Fibroblast of gingiva (primary cell): ENCODE data around the gene HOXC9.
A peak's percentile ranks its signal among the peaks of the same experiment; 100 is the strongest.

Experiments used
- DNase-seq: peaks from one replicate; pipeline ENCODE4 v3.0.0-alpha.2; 2011; ENCODE audit warnings: low read depth

The HOXC9 gene

DNA sequence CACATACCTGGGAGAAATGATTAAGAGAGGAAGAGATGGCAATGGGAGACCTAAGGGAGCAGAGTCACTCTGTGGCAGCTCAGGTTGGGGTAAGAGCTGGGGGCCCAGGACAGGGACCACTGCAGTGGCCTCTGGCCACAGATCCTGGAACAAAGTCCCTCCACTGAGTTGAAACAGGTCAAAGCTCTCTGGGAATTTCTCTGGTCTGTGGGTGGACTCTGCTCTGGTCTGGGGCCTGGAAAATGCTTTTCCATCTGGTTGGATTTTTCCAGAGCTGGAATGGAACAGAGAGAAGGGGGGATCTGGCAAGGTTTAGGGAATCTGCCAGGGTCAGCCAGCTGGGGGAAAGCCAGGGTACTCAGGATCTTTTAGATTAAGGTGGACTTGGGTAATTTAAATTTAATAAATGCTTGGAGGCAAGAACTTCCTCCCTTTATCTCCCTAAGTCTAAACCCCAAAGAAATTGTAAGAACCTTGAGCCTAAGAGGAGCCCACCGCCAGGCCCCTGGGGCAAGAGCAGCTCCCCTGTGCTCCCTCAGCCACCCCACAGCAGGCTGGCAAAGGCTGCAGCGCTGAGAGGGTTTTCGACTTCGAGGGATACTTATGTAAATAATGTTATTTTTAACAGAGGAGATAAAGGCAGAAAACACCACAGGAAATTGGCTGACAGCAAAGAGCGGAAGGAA, 11.3 kb upstream of the HOXC9 start:
- DNase-seq: no peak

DNA sequence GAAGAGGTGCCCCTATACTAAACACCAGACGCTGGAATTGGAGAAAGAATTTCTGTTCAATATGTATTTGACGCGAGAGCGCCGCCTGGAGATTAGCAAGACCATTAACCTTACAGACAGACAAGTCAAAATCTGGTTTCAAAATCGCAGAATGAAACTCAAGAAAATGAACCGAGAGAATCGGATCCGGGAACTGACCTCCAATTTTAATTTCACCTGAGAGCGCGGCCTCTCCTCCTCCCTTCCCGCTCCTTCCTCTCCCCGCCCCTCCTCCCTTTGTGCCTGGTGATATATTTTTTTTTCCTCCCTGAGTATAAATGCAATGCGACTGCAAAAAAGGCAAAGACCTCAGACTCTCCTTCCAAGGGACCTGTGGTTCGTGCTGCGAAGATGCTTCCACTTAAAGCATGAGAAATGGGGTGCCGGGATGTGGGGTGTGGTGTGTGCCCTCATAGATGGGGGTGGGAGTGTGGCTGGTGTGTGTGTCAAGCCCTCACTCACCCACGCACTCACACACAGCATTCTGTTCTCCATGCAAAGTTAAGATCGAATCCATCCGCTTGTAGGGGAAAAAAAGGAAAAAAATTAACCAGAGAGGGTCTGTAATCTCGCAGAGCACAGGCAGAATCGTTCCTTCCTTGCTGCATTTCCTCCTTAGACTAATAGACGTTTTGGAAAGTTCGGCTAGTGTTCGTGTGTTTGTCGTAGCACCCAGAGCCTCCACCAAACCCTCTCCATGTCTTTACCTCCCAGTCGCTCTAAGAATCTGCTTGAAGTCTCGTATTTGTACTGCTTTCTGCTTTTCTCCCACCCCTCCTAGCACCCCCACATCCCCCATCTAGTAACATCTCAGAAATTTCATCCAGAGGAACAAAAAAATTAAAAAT, 10.5 kb upstream of the HOXC9 start:
- DNase-seq: peak; percentile 38

DNA sequence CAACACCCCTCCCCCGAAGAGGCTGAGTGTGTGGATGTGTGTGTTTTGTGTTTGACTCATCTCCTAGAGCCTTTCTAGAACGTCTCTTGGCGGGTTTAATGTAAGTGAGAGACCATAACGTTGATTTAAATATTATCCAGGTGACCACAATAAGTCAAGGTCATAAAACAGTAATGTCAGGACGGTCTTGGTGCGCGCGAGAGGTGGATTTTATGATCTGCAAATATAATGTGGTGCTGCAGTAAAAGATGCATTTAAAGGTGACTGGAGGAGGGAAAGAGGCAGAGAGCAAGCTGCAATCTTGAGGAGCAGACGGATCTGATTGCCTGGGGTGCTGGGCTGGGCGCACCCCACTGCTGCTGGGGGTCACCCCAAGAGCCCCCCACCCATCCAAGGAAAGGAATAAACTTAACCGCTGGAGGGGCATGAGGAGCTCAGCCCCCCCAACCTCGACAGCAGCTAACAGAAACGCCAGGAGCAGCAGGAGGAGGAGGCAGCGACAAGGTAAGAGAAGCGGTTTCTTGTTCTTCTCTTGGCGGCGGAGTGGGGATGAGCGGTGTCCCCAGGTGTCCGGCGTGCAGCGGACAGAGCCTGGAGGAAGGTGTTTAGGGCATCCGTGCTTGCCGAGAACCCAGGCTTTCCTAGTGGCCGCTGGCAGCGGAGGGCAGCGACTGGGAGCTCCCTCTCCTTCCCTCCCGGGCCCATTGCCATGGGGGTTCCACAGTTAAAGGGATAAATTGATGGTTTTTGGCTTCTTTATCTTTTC, 9.5 kb upstream of the HOXC9 start:
- no peak for DNase-seq

DNA sequence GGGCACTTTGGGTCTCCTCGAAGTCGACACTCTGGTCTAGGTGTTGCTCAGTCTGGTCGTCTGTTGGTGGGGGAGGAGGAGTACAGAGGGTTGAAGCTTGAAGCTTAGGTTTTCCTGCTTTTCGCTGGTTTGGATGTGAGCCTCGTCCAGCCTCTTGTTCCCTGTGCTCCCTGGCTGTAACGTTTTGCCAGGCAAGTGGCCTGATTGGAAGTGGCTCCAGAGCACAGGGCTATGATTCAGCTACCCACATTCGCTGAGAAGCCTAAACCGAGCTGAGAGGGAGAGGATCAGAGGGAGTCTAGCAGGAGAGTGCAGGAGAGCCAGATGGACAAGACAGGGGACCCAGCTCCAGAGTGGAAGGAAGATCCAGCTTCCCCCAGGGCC, 8.9 kb upstream of the HOXC9 start:
- no peak for DNase-seq

DNA sequence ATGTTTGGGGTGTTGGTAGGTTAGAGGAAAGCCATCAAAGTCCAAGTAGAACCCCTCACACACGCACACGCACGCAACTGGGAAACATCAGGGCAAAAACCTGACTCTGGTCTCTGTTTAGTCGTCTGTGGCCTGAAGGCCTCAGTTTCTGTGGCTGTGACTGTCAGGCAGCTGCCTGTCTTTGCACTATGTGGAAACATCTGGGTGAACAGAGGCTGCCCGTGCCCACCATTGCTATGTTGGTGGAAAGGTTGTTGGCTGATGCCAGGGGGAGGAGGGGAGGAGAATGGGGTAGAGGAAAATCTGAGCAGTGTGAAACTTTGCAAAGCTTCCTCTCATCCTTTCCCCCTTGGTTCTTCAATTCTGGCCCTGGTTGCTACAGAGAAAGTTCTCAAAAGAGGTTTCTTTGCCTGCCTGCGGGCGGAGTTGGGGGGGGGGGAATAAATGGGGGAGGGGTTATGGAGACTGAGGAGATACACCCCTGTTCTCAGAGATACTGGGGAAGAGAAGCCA, 7.5 kb upstream of the HOXC9 start:
- DNase-seq: no peak

DNA sequence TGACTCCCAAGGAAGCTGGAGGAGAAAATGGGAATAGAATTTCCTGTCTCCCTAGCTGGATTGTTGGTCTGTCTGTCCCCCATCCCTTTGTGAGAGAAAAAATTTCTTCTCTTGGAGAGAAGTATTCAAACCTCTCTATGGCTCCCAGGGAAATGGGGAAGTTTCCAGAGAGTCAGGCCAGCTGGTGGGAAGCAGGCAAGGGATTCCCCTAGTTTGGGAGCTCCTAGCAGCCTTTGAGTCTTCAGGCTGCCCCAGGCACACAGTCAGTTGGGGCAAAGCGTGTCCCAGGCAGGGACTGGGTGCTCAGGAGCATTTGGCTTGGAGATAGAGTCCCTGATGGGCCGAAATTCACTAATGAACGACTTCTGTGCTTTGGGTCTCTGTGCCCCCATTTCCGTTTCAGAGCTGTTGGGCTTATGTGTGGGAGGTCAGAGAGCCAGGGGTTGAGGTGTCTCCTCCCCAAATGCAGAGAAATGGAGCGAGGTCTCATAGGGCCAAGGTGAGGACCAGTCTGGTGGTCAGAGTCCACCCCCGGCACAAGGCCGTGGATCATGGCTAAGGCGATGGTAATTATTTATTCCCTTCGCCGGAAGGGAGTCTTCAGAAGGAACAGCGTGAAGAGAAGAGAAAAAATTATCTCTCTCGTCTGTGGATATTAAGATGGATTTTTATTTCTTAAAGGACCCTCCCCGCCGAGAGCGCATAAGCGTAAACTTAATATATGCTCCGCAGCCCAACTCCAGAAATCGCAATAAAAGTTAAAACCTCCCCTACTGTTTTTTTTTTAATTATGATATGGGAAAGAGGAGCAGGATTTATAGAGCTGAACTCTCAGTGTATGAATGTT, 6.6 kb upstream of the HOXC9 start:
- no peak for DNase-seq

DNA sequence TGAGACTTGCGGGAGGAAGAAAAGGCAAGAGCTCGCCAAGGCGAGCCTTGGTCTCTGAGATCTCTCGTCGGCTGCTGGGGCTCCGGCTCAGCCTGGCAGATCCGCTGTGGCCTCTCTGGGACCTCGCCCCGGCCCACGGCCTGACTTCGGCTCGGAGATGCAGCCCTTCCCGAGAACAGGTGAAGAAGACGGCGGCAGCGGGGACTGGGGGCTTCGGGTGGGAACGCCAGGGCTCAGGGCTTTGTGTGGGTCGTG, 6.0 kb upstream of the HOXC9 start:
- no peak for DNase-seq

DNA sequence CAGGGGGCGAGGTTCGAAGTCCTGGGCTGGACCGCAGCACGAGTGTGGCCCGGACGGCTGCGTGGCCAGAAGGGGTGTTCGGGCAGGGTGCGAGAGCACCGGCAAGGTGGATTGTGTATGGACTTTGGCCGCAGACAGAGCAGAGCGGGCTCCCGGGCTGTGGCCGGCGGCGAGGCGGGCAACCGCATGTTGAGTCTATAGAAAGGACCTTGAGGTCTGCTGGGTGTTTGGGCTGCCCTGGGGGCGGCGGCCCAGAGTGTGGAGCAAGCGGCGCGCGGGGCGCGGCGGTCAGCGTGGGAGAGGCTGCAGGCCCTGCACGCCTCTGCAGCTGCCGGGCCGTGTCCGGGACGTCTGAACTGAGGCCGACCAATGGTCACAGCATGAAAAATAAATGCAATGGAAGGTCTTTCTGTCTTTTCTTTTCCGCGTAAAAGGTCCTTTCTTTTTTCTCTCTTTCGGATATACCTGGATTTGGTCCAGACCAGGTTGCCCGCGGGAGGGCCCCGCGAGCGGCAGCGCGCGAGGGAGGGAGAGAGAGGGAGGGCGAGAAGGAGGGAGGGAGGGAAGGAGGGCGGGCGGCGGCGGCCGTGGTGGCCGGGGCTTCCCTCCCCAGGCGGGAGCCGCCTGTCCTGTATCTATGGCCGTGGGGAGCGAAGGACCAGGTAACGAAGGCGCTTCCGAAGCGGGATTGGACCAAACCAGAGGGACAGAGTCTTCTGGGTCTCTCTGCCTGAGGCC, 5.5 kb upstream of the HOXC9 start:
- no peak for DNase-seq

DNA sequence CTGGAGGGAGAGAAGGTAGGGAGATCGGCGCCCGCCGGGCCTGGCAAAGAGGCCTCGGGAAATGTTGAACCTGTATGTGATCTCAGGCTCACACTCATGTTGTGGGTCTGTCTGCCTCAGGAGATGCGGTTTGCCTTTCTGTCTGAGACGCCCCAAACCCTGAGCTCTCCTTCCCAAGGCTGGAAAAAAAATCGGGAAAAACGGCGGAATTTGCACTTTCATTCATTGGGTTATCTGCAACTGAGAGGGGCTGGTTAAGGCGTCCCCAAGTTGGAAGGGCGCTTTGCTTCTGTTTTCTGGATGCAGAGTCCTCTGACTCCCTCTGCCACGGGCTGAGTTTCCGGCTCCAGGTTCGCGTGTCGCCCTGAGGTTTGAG, 5.0 kb upstream of the HOXC9 start:
- DNase-seq: no peak

DNA sequence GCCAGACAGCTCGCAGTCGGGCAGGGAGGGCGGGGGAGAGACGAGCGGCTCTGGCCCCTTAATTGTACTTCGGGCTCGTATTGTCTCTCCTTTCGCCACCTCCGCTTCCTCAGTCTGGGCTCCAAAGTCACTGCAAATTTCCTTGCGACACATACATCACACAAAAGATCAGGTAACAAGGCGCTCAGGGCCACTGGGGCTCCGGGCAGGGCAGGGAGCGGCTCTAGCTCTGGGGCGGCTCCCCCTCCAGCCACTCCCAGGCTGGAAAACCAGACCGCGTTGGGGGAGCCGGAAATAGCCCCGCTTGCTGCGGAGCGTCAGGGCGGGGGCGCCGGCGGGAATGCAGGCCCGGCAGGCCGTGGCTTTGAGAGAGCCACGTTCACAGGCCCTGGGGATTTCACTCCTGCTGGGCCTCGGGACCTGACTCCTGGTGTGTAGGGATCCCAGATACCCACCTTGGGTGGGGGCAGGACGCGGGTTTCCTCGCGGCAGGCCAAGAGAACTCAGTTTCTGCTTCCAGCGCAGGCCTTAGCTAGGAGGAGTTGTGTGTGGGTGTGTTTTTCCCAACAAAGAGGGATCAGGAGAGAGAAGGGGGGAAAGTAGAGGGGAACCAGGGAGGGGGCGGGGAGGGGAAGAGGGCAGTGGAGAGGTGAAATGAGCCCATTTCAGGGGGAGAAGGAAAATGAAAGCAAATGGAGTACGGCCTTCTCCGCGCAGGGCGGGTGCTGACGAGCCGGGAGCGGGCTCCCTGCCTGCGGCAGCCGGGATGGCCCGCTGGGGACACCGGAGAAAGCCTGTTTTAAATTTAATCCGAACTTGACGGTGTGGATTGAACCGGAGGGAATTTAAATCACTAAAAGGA, 4.4 kb upstream of the HOXC9 start:
- no peak for DNase-seq

DNA sequence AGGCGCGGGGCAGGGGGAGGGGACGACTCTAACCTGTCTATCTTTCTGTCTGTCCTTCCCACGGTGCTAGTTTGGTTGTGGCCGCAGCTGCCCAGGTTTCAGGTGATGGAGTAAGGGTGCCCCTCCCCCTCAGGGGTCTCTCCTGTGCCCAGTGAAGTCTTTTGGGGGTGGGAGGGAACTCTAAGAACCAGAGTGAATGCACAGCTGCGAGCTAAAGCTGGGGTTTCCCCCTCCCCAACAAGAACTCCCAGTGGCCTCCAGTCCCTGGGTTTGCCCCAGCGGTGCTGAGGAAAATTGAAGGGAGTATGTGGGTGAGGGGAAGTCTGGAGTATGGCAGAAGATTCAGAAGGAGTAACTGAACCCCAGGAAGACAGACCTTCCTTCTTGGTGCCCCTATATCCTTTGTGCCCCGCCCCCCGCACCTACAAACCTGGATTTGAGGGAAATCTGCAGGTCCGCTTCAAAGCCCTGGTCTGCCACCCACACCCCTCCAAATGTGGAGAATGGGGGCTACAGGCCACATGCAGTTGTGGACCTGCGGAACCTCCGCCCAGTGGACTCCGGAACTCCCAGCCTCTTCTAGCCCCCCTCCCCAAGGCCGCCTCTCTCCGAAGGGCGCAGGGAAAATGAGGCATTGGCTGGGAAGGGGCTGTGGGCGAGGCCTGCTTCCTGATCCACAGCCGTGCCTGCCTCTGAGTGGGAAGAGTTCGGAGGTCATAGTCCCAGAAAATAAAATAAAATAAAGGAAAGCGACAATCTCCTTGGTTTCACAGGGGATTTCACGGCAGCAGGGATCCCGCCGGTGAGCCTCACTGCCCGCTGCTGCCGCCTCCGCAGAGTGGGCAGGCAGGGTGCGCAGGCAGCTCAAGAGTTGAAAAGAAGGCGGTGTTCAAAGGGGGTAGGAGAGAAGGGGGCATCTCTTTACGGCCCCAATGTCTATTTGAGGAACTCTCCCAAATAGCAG, 3.4 kb upstream of the HOXC9 start:
- DNase-seq: no peak

DNA sequence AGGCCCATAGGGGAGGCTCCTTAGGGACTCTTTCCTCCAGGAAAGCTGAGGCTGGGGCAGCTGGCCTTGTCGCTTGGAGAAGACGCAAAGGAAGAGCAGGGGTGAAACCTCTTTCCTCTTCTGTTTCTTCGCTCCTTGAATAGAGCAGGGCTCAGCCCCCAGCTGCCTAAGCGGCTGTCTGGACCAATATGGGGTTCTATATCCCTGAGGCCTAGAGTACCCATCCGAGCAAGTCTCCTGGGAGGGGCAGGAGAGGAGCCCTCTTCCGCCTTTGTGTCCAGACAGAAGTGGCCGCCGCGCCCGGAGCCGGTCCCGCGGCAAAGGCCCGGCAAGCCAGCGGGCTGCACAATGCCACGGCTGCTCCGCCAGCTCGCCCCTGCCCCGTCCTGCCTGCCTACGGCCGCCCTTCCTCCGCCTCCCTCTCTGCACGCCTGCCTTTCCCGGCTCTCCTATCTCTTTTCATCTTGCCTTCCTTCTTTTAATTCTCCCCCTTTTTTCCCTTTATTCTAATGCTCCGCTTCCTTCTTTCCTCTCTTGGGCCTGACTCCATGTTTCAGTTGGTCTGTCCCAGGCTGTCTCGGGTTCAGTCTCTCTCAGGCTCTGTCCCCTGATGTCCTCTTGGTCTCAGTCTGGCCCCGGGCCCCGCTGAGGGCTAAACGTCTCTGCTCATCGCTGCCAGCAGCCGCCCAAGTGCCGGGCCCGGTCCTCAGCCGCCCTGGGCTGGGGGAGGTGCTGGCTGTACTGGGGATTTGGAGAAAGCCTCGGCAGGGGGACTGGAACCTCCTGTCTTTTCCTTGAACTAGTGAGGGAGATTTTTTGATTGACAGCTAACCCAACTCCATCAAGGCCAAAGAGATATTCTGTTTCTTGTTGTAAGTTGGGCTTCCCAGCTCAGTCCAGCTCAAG, 2.5 kb upstream of the HOXC9 start:
- DNase-seq: no peak

DNA sequence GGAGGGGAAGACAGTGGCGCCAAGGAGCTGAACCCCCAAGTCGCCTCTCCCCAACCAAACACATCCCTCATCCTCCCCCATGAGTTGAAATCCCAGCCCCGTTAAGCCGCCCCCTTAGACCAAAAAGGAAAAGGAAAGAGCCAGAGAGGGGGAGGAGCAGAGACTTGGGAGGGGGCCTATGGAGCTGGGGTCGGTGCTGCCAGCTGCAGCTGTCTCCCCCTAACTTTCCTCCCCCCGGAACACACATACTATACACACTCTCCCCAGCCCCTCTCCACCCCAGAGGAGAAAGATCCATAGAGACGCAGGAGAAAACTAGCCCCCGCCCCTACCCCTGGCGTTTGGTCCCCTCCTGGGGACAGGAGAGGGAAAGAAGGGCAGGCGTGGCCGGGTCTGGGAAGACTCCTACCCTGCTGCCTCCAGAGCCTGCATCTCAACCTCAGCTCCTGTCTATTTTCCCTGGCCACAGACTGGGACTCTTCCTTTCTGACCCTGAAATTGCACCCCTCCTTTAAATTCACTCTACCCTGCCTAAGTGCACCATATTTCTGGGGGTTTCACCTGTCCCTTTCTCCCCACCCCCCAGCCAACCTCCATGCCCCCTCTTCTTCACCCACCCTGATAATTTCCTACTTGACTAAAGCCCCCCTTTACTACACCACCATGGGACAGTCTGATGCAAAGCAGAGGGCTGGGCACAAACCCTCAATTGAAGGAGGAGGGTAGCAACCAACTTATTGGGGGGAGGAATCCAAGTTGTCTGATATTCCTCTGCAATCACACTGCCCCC, 1.7 kb upstream of the HOXC9 start:
- no peak for DNase-seq

DNA sequence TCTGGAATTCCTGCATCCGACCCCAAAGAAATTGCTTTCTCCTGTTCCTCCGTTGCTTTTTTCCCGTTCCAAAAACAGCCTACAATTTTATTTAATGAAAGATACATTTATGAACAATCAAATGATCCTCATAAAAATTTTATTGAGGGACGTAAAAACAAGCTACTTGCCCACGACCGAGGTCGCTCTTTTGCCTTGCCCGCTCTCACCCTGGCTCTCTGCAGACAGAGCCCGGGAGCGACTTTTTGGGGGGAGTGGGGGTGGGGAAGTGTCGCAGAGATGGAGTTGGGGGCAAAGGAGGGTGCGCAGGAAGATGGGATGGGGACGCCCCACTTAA, 1.1 kb upstream of the HOXC9 start:
- no peak for DNase-seq

DNA sequence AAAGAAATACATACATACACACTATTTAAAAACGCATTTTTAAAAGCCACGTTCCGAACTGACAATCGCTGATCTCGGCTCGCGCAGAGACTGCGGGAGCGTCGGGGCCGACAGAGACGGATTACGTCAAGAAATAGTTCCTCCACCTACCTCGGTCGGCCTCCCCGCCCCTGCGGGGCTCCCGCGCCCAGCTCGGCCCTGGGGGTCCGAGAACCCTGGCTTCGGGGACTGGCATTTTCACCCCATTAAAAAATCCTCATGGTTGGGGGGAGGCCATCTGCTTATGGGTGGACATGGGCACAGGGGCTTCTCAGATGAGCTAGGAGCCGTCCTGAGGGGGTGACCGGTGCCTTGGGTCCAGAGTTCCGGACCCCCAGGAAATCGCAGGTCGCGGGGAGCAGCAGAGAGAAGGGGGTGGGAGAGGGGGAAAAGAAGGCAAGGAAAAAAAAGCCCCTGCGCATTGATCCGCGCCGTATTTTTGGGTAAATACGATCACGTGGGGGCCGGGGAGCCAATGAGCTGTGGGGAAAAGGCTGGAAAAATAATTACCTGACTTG, 324 bp upstream of the HOXC9 start:
- peak; percentile 22 for DNase-seq

DNA sequence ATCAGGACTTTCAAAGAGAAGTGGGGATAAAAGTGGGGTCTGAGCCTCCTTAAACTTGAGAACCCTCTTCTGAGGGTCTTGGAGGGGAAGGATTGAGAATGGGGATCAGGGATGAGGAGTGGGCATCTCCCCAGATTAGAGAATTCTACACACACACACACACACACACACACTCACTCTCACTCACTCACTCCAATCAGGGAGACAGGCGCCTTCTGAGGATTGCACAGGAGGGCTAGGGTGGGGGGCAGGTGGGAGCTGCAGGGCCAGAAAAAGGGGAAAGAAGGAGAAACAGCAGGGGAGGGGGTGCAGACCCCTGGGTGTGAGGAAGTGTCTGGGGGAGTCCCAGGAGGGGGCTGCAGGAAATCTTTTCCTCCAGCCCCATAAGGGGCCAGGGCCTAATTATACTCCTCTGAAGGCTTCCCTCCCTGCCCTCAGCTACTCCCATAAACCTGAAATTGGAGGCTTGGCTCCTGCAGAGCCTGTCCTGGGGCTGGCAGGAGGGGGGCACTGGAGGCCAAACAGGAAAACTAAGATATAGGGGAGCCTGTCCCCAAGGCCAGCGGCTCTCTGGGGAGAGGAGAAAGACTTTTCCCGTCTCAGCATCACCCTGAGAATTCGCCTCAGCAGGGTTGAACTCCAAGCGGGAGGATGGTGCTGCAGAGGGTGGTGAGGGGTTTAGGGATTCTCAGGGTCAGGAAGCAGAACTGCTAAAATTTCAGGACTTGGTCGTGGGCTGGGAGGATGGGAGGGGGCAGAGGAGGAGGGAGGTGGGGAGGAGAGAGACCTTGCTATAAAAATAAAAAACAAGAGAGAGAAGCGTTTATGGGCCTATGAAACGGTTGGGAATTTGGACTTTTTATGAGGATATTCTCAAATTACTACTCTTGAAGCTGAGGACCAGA, 1.6 kb downstream of the HOXC9 start:
- DNase-seq: no peak
